8988T (cell line): ENCODE results near the gene COA8.

Source experiments
- DNase-seq: peaks from one replicate; pipeline ENCODE4 v3.0.0; 2011

Gene COA8

DNA sequence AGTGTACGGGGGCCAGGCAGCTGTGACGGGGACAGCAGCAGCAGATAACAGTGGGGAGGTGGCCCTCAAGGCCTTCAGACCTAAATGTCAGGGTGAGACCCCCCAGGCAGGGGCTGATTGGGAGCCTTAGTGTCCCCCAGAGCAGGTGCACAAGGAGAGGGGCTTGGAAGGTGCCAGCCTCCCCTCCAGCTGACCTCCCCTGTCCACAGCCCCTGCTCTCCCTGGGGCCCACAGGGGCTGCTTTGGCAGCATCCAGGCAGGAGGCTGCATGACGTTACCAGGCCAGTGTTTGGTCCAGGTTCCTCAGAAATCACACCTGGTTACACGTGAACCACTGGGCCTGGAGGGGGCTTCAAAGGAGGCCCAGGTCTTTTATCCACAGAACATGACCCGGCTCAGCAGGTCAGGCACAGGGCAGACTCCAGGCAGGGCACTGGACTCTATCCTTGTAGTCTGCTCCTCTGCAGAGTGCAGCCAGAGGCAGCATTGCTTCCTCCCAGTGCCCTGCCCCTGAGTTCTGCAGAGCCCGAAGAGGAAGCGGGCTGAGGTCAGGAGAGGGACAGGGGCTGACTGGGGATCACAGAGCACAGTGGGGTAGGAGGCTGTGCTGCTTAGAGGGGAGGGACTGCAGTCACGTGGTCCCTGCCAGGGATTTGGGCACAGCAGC lies 36.4 kb upstream of the COA8 start:
- DNase-seq: no peak

- no peak for DNase-seq
These were observed 35.9 kb upstream of the COA8 start for GRCh38 chr14:103526914-103527248.

DNA sequence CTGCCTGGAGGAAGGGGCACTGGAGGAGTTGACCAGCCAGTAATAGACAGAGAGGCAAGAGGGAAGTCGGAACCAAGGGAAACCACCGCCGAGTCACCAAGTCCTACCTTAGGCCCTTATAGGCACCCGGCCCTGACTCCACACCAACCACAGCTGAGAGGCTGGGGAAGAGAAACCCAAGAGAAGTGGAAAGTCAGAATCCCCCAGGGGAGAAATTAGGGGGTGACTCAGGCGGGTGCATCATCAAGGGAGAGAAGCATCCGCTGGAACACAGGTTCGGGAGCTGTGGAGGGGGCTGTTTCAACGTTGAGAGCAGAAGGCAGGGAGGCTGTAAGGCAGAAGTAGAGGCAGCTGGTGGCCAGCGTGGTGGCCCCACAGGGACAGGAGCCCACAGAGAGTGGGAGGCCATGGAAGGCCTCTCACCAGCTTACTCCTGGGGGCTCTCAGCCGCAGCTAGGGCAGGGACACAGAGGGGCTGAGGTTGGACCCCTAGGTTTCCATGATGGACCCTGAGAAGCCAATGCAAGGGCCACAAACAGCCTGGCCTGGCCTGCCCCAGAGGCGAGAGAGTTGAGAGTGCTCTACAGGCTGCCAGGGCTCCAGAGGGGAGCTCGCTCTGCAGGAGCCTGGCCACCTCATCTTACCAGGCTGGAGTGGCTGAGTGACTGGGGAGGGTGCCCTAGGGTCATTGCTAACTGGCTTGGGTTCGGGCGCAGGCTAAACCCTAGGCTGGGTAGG lies 35.2 kb upstream of the COA8 start:
- DNase-seq: no peak

DNA sequence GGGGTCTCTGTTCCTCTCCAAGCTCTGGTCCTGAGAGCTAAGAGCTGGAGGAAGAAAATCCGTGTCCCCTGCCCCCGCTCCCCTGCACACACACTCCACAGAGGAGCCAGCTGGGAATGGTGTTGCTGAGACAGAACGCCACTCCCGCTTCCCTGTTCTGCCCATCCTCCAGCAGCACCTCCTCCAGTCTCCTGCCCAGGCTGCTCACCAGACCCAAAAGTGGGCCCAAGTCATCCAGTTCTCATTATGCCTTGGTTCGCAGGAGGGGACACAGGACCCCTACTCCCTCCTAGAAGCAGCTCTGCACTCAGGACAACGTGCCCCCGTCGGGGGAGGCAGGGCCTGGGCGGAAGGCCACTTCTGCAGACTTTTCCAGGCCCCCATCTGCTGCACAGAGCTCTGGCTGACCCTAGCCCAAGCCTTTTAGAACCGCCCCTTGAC lies 34.6 kb upstream of the COA8 start:
- no peak for DNase-seq

GRCh38 chr14:103528587-103529382 lies 34.0 kb upstream of the COA8 start, which contains the start of gene TRMT61A:
TSS of gene TRMT61A (plus strand) at chr14:103529196. CDS start at chr14:103529979, 783 bp downstream.
- peak; percentile 99 for DNase-seq

DNA sequence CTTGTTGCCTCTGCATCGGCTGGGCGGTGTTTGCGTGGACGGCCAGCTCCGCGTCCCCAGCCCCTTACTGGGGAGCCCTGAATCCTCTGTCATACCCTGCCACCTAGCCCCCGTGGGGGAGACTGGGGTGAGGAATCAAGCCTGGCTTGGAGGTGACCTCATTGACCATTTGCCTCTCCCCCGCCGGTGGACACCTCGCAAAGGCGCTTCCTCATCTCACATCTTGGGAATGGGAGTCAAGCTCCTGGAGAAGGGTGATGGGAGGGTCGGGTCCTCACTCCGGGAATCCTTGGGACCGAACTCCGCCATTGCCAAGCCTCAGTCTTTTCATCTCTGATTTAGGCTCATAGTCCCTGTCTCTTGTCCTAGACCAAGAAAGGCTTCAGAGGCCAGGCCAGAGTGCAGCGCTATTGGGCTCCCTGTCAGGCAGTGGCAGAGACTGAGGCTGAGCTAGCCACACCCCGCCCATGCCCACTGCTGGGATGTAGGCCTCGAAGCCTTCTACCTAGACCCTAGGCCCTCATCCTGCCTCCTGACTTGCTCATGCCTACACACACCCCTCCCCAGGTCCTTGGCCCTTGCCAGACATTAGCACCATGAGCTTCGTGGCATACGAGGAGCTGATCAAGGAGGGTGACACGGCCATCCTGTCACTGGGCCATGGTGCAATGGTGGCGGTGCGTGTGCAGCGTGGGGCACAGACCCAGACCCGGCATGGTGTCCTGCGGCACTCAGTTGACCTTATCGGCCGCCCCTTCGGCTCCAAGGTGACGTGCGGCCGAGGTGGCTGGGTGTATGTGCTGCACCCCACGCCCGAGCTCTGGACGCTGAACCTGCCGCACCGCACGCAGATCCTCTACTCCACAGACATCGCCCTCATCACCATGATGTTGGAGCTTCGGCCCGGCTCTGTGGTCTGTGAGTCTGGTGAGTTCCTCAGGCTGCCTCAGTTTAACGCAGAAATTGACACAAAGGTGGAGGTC lies 33.1 kb upstream of the COA8 start:
- no peak for DNase-seq

DNA sequence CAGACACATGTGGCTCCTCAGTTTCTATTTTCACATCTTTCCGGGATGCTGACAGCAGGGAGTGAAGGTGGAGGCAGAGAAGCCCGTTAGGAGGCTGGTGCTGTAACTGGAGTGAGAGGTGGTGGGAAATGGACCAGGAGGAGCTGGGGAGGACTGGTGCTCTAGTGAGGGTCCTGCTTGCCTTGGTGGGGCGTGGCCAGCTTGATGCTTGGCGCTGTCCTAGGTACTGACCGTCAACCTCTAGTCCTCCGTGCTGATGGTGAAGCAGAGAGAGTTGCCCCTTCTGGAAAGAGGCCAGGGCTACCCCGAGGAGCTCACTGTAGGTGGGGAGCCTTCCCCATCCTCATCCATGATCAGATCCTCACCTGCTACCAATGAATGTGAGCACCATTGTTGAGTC lies 32.4 kb upstream of the COA8 start:
- no peak for DNase-seq

- DNase-seq: no peak
These were observed 31.9 kb upstream of the COA8 start for GRCh38 chr14:103530831-103531230.

DNA sequence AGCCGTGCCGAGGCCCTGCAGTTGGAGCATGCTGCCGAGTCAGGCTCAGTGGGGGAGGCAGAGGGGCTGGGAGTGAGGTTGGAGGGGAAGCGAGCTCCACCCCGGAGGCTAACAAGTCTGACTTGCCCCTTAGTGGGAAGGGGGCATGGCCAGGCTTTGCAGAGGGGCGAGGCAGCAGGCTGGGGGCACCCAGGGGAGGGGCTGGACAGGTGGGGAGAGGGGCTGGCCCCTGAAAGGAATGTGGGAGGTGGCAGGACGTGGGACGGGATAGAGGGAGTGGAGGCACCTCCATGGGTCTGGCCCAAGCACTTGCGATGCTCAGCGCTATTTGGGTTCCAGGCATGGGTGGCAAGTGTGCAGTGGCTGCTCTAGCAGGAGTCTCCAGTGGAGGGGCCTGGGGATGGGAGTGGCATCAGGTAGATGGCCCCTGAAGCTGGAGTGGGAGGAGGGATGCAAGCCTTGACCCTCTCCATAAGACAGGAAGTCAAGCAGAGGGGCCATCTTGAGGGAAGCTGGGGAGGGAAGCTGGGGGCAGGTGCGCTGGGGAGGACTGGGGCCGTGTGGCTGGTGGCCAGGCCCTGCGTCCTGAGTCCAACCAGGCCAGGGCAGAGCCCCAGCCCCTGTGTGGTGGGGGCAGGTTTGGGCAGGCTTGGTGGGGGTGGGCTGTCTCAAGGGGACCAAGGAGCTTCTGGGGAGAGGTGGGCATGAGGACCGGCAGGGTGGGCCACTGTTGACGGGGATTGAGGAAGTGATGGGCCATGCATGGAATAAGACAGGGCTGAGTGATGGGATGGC lies 31.1 kb upstream of the COA8 start:
- DNase-seq: no peak

DNA sequence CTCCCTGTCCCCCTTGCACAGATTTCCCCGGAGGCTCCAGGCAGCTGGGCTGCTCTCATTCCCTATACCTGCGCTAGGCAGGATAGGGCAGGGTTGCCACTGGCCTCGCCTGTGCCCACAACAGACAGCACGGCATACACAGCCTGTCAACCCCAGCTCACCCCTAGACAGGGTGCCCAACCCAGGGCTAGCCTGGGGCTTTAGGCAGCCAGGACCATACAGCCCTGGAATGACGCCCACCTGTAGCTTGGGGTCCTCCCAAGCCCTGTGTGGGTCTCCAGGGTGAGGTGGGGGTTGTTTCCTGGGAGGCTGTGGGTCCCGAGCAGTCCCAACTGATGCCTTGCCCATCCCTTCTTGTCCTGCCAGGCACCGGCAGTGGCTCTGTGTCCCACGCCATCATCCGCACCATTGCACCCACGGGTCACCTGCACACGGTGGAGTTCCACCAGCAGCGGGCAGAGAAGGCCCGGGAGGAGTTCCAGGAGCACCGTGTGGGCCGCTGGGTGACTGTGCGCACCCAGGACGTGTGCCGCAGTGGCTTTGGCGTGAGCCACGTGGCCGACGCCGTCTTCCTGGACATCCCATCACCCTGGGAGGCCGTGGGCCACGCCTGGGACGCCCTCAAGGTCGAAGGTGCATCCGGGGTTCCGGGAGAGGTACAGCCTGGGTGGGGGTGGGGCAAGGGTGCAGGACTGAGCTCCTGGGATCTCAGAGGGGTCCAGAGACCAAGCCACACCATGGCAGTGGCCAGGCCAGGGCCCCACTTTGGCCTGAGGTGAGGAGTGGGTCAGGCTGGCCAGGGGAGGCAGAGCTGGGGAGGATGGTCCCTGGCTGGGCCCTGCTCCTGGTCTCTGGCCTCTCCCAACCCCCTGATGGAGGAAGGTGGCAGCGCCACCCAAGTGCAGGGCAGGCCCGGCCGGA lies 30.3 kb upstream of the COA8 start:
- DNase-seq: no peak

GRCh38 chr14:103533137-103533998 lies 29.4 kb upstream of the COA8 start:
- DNase-seq: no peak

GRCh38 chr14:103533999-103534575 lies 28.7 kb upstream of the COA8 start:
- no peak for DNase-seq

DNA sequence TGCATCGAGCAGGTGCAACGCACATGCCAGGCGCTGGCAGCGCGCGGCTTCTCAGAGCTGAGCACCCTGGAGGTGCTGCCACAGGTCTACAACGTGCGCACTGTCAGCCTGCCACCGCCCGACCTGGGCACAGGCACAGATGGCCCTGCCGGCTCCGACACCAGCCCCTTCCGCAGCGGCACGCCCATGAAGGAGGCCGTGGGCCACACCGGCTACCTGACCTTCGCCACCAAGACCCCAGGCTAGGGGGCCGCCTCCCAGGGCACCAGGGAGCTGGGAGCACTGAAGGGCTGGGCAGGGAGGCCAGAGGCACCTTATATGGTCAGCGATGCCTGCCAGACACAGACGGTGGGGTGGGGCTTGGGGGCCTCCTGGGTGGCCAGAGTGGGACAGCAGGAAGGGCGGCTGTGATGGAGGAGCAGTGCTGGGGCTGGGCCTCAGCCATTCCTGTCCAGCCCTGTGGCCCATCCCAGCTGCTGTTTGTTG lies 28.1 kb upstream of the COA8 start:
- no peak for DNase-seq

GRCh38 chr14:103535081-103535890 lies 27.5 kb upstream of the COA8 start:
- DNase-seq: no peak

GRCh38 chr14:103535891-103536565 lies 26.7 kb upstream of the COA8 start:
- DNase-seq: no peak

- no peak for DNase-seq
These were observed 26.1 kb upstream of the COA8 start for GRCh38 chr14:103536693-103537092.

GRCh38 chr14:103537175-103537990 lies 25.4 kb upstream of the COA8 start:
- DNase-seq: no peak
